ENCODE measurements around the gene C17orf100. TPM values are rescaled to one million over a fixed set of nuclear protein-coding genes. Genes with fewer than 3 reads are reported as not detected.
"Not testable (repeated sequence)": the region's sequence is repeated elsewhere in the genome, so short reads cannot be mapped to it uniquely, and the experiment has no call there.

The C17orf100 gene
- total RNA-seq, 2 experiments from 2014 or later = 1.1 to 1.4 TPM

DNA sequence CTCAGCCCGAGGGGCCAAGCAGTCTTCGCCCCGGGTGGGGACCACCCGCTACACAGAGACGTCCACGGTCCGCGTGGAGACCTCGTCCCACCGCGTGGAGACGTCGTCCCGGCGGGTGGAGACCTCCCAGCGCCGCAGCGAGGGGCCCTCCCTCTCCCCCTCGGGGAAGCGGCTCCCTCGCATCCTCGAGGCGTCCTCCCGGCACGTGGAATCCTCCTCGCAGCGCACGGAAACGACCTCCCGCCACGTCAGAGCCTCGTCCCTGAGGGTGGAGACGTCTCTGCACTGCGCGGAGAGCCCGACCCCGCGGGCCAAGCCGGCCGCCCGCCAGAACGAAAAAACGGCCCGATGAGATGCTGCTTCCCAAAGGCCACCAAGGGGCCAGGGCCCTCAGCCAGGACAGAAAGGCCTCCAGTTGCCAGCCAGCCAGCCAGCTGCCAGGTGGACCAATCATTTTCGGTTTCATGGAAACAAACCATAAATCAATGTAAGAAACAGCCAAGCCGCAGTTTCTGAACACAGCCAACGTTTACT lies 424 bp downstream of the C17orf100 start:
- Mint-ChIP-seq H3K4me1 (peaks cover 52% of the 10 kb centered on the region), H3K36me3 (peaks cover 14% of the 10 kb centered on the region), H3K9me3 (ENCODE audit: low read depth) (no peaks in the 10 kb centered on the region), H3K27ac (no peak overlapping the region), H3K27me3 (peaks cover 18% of the 10 kb centered on the region), H3K4me3 (peak overlapping the region; percentile 93)
- peak; percentile 8 for ATAC-seq
- CTCF ChIA-PET = interaction anchor here (0.8 to 2.8 kb wide), 4 partner anchors 8 to 179 kb away, joined by 3 to 20 read pairs (median 6); partner anchors contain the start of genes KIAA0753, TXNDC17 and XAF1
- DNase-seq = peak; percentile 59

DNA sequence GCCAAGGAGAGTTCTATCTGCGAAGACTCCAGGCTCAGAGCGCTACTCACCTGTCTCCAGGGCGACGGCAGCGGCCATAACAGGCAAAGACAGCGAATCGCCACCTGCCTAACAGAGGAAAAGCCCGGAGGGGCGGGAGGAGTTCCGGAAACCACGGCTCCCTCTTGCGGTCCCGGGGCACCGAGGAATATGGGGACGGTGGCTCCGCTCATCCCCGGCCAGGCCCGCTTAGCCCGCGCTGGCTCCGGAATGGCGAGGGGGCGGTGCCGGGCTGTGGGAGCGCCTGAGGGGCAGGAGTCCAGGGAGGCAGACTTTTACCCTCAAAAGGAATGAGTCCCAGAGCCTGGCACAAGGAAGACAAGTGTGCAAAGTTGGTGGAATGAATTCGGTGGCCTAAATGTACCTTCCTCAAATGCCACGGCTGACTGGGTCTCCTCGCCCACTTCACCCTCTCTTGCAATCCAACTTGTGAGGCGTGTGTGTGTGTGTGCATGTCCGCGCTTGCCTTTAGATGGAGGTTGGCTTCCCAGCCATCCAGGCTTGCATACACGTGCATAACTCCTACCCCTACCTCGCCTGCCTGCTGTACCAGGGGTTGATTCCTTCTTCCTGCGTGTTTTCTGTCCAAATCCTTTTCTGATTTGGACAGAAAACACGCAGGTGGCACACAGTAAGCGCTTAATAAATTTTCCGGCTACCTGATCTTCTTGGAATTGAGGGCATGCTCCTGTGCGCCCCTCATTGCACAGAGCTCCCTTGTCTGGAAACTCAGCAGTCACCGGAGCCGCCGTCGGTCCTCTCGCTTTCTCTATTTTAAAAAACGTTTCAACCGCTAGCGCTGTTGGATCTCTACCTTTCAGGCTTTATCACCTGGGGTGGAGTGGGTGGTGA lies 3.5 kb downstream of the C17orf100 start:
- DNase-seq (no peak), ATAC-seq (no peak)
- H3K9me3 Mint-ChIP-seq (ENCODE audit: low read depth) = no peaks in the 10 kb centered on the region
- peak overlapping the region; percentile 44 for H3K4me3 Mint-ChIP-seq
- H3K4me1 Mint-ChIP-seq = peaks cover 50% of the 10 kb centered on the region
- H3K36me3 Mint-ChIP-seq = peaks cover 10% of the 10 kb centered on the region
- H3K27ac Mint-ChIP-seq = no peak overlapping the region
- CTCF ChIA-PET = interaction anchor here (1.4 kb wide), 1 partner anchor 11 kb away, joined by 3 read pairs; no protein-coding TSS in a partner anchor
- peaks cover 27% of the 10 kb centered on the region for H3K27me3 Mint-ChIP-seq

DNA sequence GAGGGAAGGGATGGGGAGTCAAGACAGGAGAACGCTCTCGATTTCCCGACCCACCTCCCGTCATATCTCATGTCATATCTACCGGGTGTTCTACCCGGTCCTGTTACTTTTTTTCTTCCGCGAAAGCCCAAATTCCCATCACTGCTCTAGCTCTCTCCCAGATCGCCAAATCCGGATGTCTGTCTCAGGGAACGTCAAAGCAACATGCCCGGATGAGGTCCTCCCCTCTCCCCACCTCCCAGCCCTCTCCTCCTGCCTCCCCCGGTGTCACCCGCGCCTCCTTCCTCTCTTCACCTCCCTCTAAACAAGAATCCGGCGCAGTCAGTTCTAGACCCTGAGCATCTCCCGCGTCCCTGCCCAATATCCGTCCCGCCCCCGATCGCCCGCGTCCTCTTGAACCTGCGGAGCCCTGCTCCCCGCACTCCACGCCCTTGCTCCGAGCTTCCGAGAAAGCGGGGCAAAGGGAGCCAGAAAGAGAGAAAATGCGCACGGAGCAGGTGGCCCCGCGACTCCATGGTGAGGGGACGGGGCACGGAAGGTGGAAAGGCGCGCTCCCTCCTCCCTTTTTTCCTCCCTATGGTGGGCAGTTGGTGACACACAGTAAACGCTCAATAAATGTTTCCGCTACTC lies 4.3 kb downstream of the C17orf100 start:
- H3K4me1 Mint-ChIP-seq = peaks cover 52% of the 10 kb centered on the region
- ATAC-seq; DNase-seq; H3K27ac Mint-ChIP-seq; H3K9me3 Mint-ChIP-seq (ENCODE audit: low read depth); CTCF ChIA-PET; H3K36me3 Mint-ChIP-seq: not testable (repeated sequence)
- peak overlapping the region; percentile 61 for H3K4me3 Mint-ChIP-seq
- peaks cover 34% of the 10 kb centered on the region for H3K27me3 Mint-ChIP-seq

DNA sequence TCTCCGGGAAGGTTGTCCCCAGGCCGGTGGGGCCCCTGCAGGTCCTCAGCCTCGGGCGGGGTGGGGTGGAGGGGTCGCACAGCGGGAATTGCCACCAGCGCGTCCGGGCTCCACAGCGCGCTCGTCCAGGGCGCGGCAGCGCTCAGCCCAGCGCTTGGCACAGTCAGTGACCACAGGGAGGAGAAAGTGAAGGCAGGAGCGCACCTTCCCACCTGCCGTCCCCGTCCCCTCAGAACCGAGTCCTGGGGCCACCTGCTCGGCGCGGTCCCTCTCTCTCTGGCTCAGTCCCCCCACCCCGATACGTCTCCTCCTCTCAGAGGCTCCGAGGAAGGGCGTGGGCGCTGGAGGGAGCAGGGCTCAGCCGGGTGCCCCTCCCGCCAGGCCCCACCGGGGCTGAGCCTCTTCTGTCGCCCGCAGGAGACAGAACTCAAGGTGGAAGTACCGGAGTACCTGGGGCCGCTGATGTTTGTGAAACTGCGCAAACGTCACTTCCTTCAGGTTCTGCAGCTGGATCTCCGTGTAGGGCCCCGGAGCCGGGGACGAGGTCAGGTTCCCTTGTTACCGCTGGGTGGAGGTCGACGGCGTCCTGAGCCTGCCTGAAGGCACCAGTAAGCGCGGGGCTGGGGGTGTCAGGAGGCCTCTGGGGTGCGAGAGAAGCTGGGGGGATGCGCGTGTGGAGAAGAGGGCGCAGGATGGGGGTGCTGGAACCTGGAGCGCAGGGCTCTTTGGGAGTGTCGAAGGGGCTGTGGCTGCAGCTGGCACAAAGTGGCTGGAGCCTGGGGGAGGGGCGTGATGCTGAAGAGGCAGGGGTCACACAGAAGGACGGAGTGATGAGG lies 5.5 kb downstream of the C17orf100 start:
- not testable (repeated sequence) for H3K36me3 Mint-ChIP-seq; H3K9me3 Mint-ChIP-seq (ENCODE audit: low read depth)
- H3K27me3 Mint-ChIP-seq = peaks cover 40% of the 10 kb centered on the region
- H3K27ac Mint-ChIP-seq = peak overlapping the region; percentile 52
- CTCF ChIA-PET = interaction anchor here (0.7 to 1.5 kb wide), 3 partner anchors 10 to 253 kb away, joined by 3 to 5 read pairs (median 4); no protein-coding TSS in a partner anchor
- peak; percentile 74 for ATAC-seq
- peak overlapping the region; percentile 74 for H3K4me3 Mint-ChIP-seq
- peak; percentile 68 for DNase-seq
- peaks cover 59% of the 10 kb centered on the region for H3K4me1 Mint-ChIP-seq

DNA sequence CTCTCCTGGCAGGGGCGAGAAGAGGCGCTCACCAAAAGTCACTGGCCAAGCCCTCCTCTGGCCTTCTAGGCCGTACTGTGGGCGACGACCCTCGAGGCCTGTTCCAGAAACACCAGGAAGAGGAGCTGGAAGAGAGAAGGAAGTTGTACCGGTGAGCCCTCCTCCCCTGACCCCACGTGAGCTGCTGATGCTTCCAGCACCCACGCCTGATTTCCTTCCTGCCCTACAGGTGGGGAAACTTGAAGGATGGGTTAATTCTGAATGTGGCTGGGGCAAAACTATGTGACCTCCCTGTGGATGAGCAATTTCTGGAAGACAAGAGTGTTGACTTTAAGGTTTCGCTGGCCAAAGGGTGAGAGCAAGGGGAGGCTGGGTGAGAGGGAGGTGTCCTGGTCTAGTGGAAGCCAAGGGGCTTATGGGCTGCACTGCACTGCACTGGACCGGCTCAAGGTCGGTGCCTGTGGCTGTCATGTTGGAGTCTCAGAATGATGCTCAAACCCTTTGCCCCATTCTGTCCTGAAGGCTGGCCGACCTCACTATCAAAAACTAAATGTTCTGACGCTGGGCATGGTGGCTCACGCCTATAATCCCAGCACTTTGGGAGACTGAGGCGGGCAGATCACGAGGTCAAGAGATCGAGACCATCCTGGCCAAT lies 6.2 kb downstream of the C17orf100 start:
- H3K4me3 Mint-ChIP-seq = peak overlapping the region; percentile 74
- H3K36me3 Mint-ChIP-seq = peaks cover 10% of the 10 kb centered on the region
- DNase-seq (no peak), ATAC-seq (no peak)
- H3K9me3 Mint-ChIP-seq (ENCODE audit: low read depth) = no peaks in the 10 kb centered on the region
- CTCF ChIA-PET = interaction anchor here (0.7 to 1.5 kb wide), 3 partner anchors 9 to 253 kb away, joined by 3 to 5 read pairs (median 4); no protein-coding TSS in a partner anchor
- peak overlapping the region; percentile 52 for H3K27ac Mint-ChIP-seq
- H3K4me1 Mint-ChIP-seq = peaks cover 57% of the 10 kb centered on the region
- H3K27me3 Mint-ChIP-seq = peaks cover 47% of the 10 kb centered on the region

DNA sequence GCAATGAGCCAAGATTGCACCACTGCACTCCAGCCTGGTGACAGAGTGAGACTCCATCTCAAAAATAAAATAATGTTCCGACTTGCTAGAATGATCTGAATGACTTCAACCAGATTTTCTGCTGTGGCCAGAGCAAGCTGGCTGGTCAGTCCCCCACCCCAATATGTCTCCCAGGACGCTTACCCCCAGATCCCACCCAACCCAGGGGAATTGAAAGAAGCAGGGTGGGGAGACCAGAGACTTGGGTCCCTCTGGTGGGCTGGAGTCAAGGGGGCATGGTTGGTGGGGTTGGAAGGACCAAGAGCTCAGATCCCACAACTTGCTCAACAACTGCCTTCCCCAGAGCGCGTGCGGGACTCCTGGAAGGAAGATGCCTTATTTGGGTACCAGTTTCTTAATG lies 6.8 kb downstream of the C17orf100 start:
- CTCF ChIA-PET; H3K9me3 Mint-ChIP-seq (ENCODE audit: low read depth); ATAC-seq; H3K27ac Mint-ChIP-seq; H3K36me3 Mint-ChIP-seq; DNase-seq; H3K4me3 Mint-ChIP-seq: not testable (repeated sequence)
- peaks cover 52% of the 10 kb centered on the region for H3K4me1 Mint-ChIP-seq
- H3K27me3 Mint-ChIP-seq = peaks cover 50% of the 10 kb centered on the region

DNA sequence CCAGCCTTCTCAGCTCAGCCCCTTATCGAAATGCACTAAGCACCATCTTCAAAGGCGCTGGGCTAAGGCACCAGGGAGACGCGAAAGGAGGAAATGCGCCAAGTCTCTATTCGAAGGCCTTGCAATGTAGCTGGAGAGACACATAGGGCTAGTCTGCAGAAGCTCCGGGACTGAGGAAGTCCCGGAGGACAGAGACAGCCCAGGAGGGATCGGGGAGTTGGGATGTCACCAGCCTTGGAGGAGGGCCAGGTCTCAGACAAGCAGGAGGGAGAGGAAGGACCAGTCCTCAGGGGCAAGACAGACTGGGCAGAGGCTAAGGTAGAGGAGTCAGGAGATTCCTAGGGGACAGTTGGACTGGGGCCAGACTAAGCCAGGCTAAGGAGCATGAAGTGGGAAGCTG lies 8.5 kb downstream of the C17orf100 start:
- H3K4me3 Mint-ChIP-seq = no peak overlapping the region
- H3K4me1 Mint-ChIP-seq = peaks cover 43% of the 10 kb centered on the region
- H3K27ac Mint-ChIP-seq = no peak overlapping the region
- DNase-seq = no peak
- peaks cover 48% of the 10 kb centered on the region for H3K27me3 Mint-ChIP-seq
- H3K36me3 Mint-ChIP-seq = peaks cover 3% of the 10 kb centered on the region
- ATAC-seq = no peak
- CTCF ChIA-PET = interaction anchor here (0.9 to 1.3 kb wide), 4 partner anchors 9 to 187 kb away, joined by 3 to 7 read pairs (median 3); partner anchors contain the start of genes C17orf100, KIAA0753 and MED31
- no peaks in the 10 kb centered on the region for H3K9me3 Mint-ChIP-seq (ENCODE audit: low read depth)

DNA sequence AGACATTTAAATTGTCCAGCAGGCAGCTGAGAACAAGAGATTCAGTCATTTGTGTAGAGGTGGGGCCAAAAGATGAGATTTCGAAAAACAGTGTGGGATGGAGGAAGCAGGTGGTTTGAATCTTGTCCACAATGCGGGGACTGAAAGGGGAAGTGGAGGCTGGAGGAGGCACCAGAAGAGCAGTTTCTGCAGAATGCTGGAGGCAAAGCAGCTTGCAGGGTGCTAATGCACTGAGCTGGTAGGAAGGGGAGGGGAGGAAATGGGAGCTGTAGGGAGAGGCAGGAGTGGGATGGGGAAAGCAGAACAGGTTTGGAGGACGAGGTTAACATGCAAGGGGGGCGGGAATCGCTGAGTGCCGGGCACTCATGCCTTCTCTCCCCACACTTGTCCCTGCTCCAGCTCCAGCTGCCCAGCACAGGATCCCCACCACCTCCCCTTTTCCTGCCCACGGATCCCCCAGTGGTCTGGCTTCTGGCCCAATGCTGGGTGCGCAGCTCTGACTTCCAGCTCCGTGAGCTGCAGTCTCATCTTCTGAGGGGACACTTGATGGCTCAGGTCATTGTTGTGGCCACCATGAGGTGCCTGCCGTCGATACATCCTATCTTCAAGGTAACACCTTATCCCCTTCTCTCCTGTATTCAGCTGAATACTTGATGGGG lies 9.4 kb downstream of the C17orf100 start:
- DNase-seq (peak; percentile 73), ATAC-seq (peak; percentile 50)
- peaks cover 46% of the 10 kb centered on the region for H3K27me3 Mint-ChIP-seq
- H3K4me3 Mint-ChIP-seq = peak overlapping the region; percentile 1
- H3K36me3 Mint-ChIP-seq = peaks cover 3% of the 10 kb centered on the region
- CTCF ChIA-PET = interaction anchor here (0.8 to 1.5 kb wide), 10 partner anchors 10 to 343 kb away, joined by 3 to 7 read pairs (median 3); partner anchors contain the start of genes C17orf100 and MED31
- no peak overlapping the region for H3K27ac Mint-ChIP-seq
- H3K4me1 Mint-ChIP-seq = peaks cover 38% of the 10 kb centered on the region
- no peaks in the 10 kb centered on the region for H3K9me3 Mint-ChIP-seq (ENCODE audit: low read depth)

DNA sequence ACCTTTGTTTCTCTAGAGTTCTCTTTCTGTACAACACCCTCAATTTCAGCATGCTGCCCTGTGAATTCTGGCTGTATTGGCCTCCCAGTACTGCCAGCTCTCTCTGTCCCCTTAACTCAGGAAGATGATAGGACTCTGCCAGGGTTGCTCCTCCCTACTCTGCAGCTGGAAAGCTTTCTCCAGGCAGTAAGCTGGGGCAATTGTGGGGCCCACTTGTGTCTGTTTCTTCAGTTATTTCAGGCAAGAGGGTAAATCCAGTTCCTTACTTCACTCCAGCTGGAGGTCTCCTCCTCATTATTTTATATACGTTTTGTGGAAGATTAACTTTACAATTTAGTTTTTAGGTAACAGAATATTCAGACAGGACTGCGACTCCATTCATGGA lies 9.9 kb downstream of the C17orf100 start:
- CTCF ChIA-PET = interaction anchor here (0.8 to 1.5 kb wide), 7 partner anchors 10 to 343 kb away, joined by 3 to 5 read pairs (median 3); no protein-coding TSS in a partner anchor
- Mint-ChIP-seq H3K36me3 (peaks cover 3% of the 10 kb centered on the region), H3K27ac (no peak overlapping the region), H3K9me3 (ENCODE audit: low read depth) (no peaks in the 10 kb centered on the region), H3K27me3 (peaks cover 48% of the 10 kb centered on the region), H3K4me3 (no peak overlapping the region), H3K4me1 (peaks cover 38% of the 10 kb centered on the region)
- ATAC-seq (no peak), DNase-seq (no peak)

DNA sequence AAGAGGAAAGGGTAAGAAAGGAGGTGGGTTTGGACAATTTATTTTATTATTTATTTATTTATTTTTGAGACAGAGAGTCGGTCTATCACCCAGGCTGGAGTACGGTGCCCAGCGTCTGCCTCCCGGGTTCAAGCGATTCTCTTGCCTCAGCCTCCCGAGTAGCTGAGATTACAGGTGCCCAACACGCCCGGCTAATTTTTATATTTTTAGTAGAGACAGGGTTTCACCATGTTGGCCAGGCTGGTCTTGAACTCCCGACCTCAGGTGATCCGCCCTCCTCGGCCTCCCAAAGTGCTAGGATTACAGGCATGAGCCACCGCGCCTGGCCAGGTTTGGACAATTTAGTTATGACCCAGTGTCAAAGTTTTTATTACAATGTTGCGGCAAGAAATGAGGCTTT lies 11.6 kb downstream of the C17orf100 start:
- DNase-seq; H3K27ac Mint-ChIP-seq; H3K4me3 Mint-ChIP-seq; ATAC-seq; H3K9me3 Mint-ChIP-seq (ENCODE audit: low read depth); H3K36me3 Mint-ChIP-seq: not testable (repeated sequence)
- CTCF ChIA-PET = interaction anchor here (1.2 to 1.3 kb wide), 2 partner anchors 15 to 248 kb away, joined by 4 to 5 read pairs; no protein-coding TSS in a partner anchor
- Mint-ChIP-seq H3K4me1 (peaks cover 28% of the 10 kb centered on the region), H3K27me3 (peaks cover 54% of the 10 kb centered on the region)

DNA sequence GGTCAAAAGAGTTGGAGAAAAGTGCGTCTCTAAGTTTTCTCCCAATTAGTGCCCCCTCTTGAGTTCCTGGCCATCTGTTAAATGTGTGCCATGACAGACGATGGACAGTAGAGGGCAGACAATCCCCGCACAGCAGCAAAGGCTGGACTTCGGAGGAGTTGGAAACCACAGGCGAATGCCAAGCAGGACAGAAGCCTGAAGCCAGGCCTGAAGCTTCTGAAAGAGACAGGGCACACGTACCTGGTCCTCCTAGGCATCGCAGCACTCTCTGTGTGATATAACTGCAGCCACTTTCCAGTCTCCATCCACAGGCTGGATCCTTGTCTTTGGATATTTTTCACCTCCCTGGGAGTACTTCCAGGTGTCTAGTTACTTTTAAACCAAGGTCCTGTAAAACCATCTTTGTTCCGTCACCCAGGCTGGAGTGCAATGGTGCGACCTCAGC lies 14.5 kb downstream of the C17orf100 start:
- CTCF ChIA-PET = interaction anchor here (0.7 to 2.5 kb wide), 20 partner anchors 9 to 338 kb away, joined by 3 to 12 read pairs (median 4); no protein-coding TSS in a partner anchor
- Mint-ChIP-seq H3K27ac (no peak overlapping the region), H3K27me3 (peaks cover 37% of the 10 kb centered on the region), H3K4me1 (peaks cover 12% of the 10 kb centered on the region), H3K9me3 (ENCODE audit: low read depth) (no peaks in the 10 kb centered on the region), H3K36me3 (no peaks in the 10 kb centered on the region), H3K4me3 (no peak overlapping the region)
- ATAC-seq (peak; percentile 76), DNase-seq (peak; percentile 65)

Measured in activated CD8-positive, alpha-beta memory T cell treated with anti-CD3 and anti-CD28 coated beads, Interleukin-2, amount 10 ng/mL, durations not matched to agents 7 days and 5 days (primary cell).